IPS-15b (cell line): ENCODE measurements around the gene TTC16.
A peak's percentile ranks its signal among the peaks of the same experiment; 100 is the strongest.

Experiments used
- H3K27me3 ChIP-seq: one replicate; pipeline ENCODE4 v1.6.1; 2013; ENCODE audit warnings: low read length; ENCODE audit not compliant: control insufficient read depth, insufficient read depth
- H3K36me3 ChIP-seq: one replicate; pipeline ENCODE4 v1.6.1; 2013; ENCODE audit warnings: low read length; ENCODE audit not compliant: control insufficient read depth, insufficient read depth
- H3K4me1 ChIP-seq: one replicate; pipeline ENCODE4 v1.6.1; 2013; ENCODE audit warnings: mild to moderate bottlenecking, low read length; ENCODE audit not compliant: control insufficient read depth, insufficient read depth
- H3K4me3 ChIP-seq: one replicate; pipeline ENCODE4 v1.5.1; 2013; ENCODE audit warnings: low read depth, low read length
- H3K9ac ChIP-seq: one replicate; pipeline ENCODE4 v1.6.1; 2013; ENCODE audit warnings: low read depth, mild to moderate bottlenecking, low read length
- H3K9me3 ChIP-seq: one replicate; pipeline ENCODE4 v1.6.1; 2013; ENCODE audit warnings: mild to moderate bottlenecking, low read length; ENCODE audit not compliant: control insufficient read depth, insufficient read depth

The TTC16 gene

GRCh38 chr9:127726871-127727270 lies 11.0 kb downstream of the TTC16 start:
- H3K27me3 ChIP-seq = no peaks in the 10 kb centered on the region
- no peak overlapping the region for H3K4me3 ChIP-seq
- no peaks in the 10 kb centered on the region for H3K4me1 ChIP-seq
- no peak overlapping the region for H3K9ac ChIP-seq
- no peaks in the 10 kb centered on the region for H3K9me3 ChIP-seq
- H3K36me3 ChIP-seq = no peaks in the 10 kb centered on the region

- H3K4me3 ChIP-seq = no peak overlapping the region
- H3K36me3 ChIP-seq = no peaks in the 10 kb centered on the region
- no peaks in the 10 kb centered on the region for H3K27me3 ChIP-seq
- H3K9me3 ChIP-seq = no peaks in the 10 kb centered on the region
- peaks cover under 1% of the 10 kb centered on the region for H3K4me1 ChIP-seq
- H3K9ac ChIP-seq = no peak overlapping the region
These were observed 12.9 kb downstream of the TTC16 start for GRCh38 chr9:127728808-127729207.

GRCh38 chr9:127729522-127730256 lies 13.8 kb downstream of the TTC16 start:
- Histone ChIP-seq H3K27me3 (no peaks in the 10 kb centered on the region), H3K9ac (no peak overlapping the region), H3K4me1 (peaks cover 3% of the 10 kb centered on the region), H3K36me3 (no peaks in the 10 kb centered on the region), H3K9me3 (no peaks in the 10 kb centered on the region), H3K4me3 (no peak overlapping the region)

- Histone ChIP-seq H3K9ac (no peak overlapping the region), H3K4me1 (peaks cover 3% of the 10 kb centered on the region), H3K27me3 (no peaks in the 10 kb centered on the region), H3K9me3 (no peaks in the 10 kb centered on the region), H3K4me3 (no peak overlapping the region), H3K36me3 (no peaks in the 10 kb centered on the region)
These were observed 14.4 kb downstream of the TTC16 start for GRCh38 chr9:127730262-127730661.

GRCh38 chr9:127730799-127731410 lies 15.0 kb downstream of the TTC16 start:
- H3K27me3 ChIP-seq = no peaks in the 10 kb centered on the region
- no peak overlapping the region for H3K4me3 ChIP-seq
- peaks cover 6% of the 10 kb centered on the region for H3K4me1 ChIP-seq
- no peak overlapping the region for H3K9ac ChIP-seq
- no peaks in the 10 kb centered on the region for H3K36me3 ChIP-seq
- H3K9me3 ChIP-seq = no peaks in the 10 kb centered on the region

- H3K36me3 ChIP-seq = no peaks in the 10 kb centered on the region
- H3K4me1 ChIP-seq = peaks cover 6% of the 10 kb centered on the region
These were observed 16.1 kb downstream of the TTC16 start for GRCh38 chr9:127731938-127732337.

GRCh38 chr9:127732444-127732843 lies 16.6 kb downstream of the TTC16 start:
- Histone ChIP-seq H3K9me3 (no peaks in the 10 kb centered on the region), H3K27me3 (no peaks in the 10 kb centered on the region), H3K4me3 (no peak overlapping the region), H3K9ac (no peak overlapping the region), H3K36me3 (no peaks in the 10 kb centered on the region), H3K4me1 (peaks cover 6% of the 10 kb centered on the region)

More at GRCh38 chr9:127731938-127732337, 16.1 kb downstream of the TTC16 start:
- Histone ChIP-seq H3K9me3 (no peaks in the 10 kb centered on the region), H3K9ac (no peak overlapping the region), H3K4me3 (no peak overlapping the region), H3K27me3 (no peaks in the 10 kb centered on the region)

- H3K4me3 ChIP-seq = no peak overlapping the region
- H3K9me3 ChIP-seq = no peaks in the 10 kb centered on the region
- H3K9ac ChIP-seq = no peak overlapping the region
- H3K36me3 ChIP-seq = no peaks in the 10 kb centered on the region
- no peaks in the 10 kb centered on the region for H3K27me3 ChIP-seq
- peaks cover 6% of the 10 kb centered on the region for H3K4me1 ChIP-seq
These were observed 17.7 kb downstream of the TTC16 start for GRCh38 chr9:127733614-127734013.

GRCh38 chr9:127734247-127734746 lies 18.4 kb downstream of the TTC16 start:
- Histone ChIP-seq H3K9me3 (no peaks in the 10 kb centered on the region), H3K9ac (peak overlapping the region; percentile 49), H3K4me3 (peak overlapping the region; percentile 84), H3K36me3 (no peaks in the 10 kb centered on the region), H3K27me3 (no peaks in the 10 kb centered on the region), H3K4me1 (peaks cover 6% of the 10 kb centered on the region)

GRCh38 chr9:127734747-127735529 lies 19.1 kb downstream of the TTC16 start, which contains the start of gene TOR2A:
Gene TOR2A (minus strand): TSS chr9:127735294. CDS start chr9:127735270, 24 bp downstream.
- H3K4me1 ChIP-seq = peaks cover 6% of the 10 kb centered on the region
- H3K4me3 ChIP-seq = peak within 1 kb of the TSS; percentile 84
- H3K9me3 ChIP-seq = no peaks in the 10 kb centered on the region
- peak within 1 kb of the TSS; percentile 49 for H3K9ac ChIP-seq
- H3K27me3 ChIP-seq = no peaks in the 10 kb centered on the region
- no peaks in the 10 kb centered on the region for H3K36me3 ChIP-seq

- Histone ChIP-seq H3K27me3 (no peaks in the 10 kb centered on the region), H3K4me3 (no peak overlapping the region), H3K4me1 (peaks cover 6% of the 10 kb centered on the region), H3K36me3 (no peaks in the 10 kb centered on the region), H3K9ac (no peak overlapping the region), H3K9me3 (no peaks in the 10 kb centered on the region)
These were observed 19.8 kb downstream of the TTC16 start for GRCh38 chr9:127735530-127736185.
